Suprapubic skin (tissue), 4 donors: ENCODE measurements around the gene SMC4. TPM values are rescaled to one million over a fixed set of nuclear protein-coding genes. Genes with fewer than 3 reads are reported as not detected.

Experiments used
- DNase-seq, 2 donors: peaks; one replicate each; pipeline ENCODE4 v3.0.0-alpha.2; 2019; ENCODE audit warnings: low spot score in 2 of 2
- H3K27ac ChIP-seq: fragments of 200-600 bp; sonication (generic); one replicate; pipeline ENCODE4 v1.5.1; 2019
- H3K27me3 ChIP-seq: fragments of 200-600 bp; sonication (generic); one replicate; pipeline ENCODE4 v1.5.1; 2019
- H3K36me3 ChIP-seq: fragments of 200-600 bp; sonication (generic); one replicate; pipeline ENCODE4 v1.5.1; 2019
- H3K4me1 ChIP-seq: fragments of 200-600 bp; sonication (generic); one replicate; pipeline ENCODE4 v1.5.1; 2019
- H3K4me3 ChIP-seq: fragments of 200-600 bp; sonication (generic); one replicate; pipeline ENCODE4 v1.5.1; 2019; ENCODE audit warnings: mild to moderate bottlenecking
- H3K9me3 ChIP-seq: fragments of 200-600 bp; sonication (generic); one replicate; pipeline ENCODE4 v1.5.1; 2019
- CTCF ChIP-seq, 2 donors: fragments of 200-600 bp in 1 of 2; fragments of 450-650 bp in 1 of 2; sonication (generic) in 1 of 2; IDR thresholded peaks; one replicate each; pipeline ENCODE4 v1.5.1; 2016 to 2019; ENCODE audit warnings: antibody characterized with exemption in 2 of 2, mild to moderate bottlenecking in 1 of 2, moderate library complexity in 1 of 2
- EP300 ChIP-seq: sonication (generic); formaldehyde crosslinking; IDR thresholded peaks from one replicate; pipeline ENCODE4 v1.6.1; 2017; ENCODE audit warnings: antibody characterized with exemption
- POLR2A ChIP-seq, 2 donors: fragments of 450-650 bp; IDR thresholded peaks; one replicate each; pipeline ENCODE4 v1.6.1; 2017; ENCODE audit warnings: antibody characterized with exemption in 2 of 2, mild to moderate bottlenecking in 2 of 2, moderate library complexity in 2 of 2
- POLR2AphosphoS5 ChIP-seq, 3 donors: sonication (generic); formaldehyde crosslinking; IDR thresholded peaks; one replicate each; pipeline ENCODE4 v1.6.1; 2017; ENCODE audit warnings: antibody characterized with exemption in 3 of 3
- WGBS: methylation state at CpG from one replicate; pipeline ENCODE4 v1.1.5; 2018; 5-methylcytosine and 5-hydroxymethylcytosine counted together
- total RNA-seq, 4 donors: library from RNA; depleted of rRNA; stranded (reverse); fragments of >200 nt; gene quantifications; one replicate each; pipeline ENCODE4 v1.1.0, GENCODE V29; 2016

SMC4 gene
- total RNA-seq, 4 donors from 2014 or later: 26.7 to 97.3 (median 28.1) TPM

GRCh38 chr3:160446522-160447056 lies 47.1 kb downstream of the SMC4 start:
- no peak for DNase-seq
- H3K36me3 ChIP-seq: no peaks in the 10 kb centered on the region
- H3K27ac ChIP-seq: no peak overlapping the region
- no peaks in the 10 kb centered on the region for H3K27me3 ChIP-seq
- 97% methylated on average over 13 of the region's 13 CpGs for WGBS
- H3K9me3 ChIP-seq: no peaks in the 10 kb centered on the region
- H3K4me3 ChIP-seq: no peak overlapping the region
- no peak for TF ChIP-seq EP300
- TF ChIP-seq POLR2A (IDR thresholded peaks at IDR 0.05): no peak
- TF ChIP-seq CTCF (IDR thresholded peaks at IDR 0.05): no peak
- no peak for TF ChIP-seq POLR2AphosphoS5 (IDR thresholded peaks at IDR 0.05)
- peaks cover 21% of the 10 kb centered on the region for H3K4me1 ChIP-seq

- no peak overlapping the region for H3K4me3 ChIP-seq
- no peaks in the 10 kb centered on the region for H3K27me3 ChIP-seq
- no peak for DNase-seq
- TF ChIP-seq POLR2AphosphoS5 (IDR thresholded peaks at IDR 0.05) (no peak), POLR2A (IDR thresholded peaks at IDR 0.05) (no peak), EP300 (no peak), CTCF (IDR thresholded peaks at IDR 0.05) (no peak)
- H3K9me3 ChIP-seq: no peaks in the 10 kb centered on the region
- H3K36me3 ChIP-seq: no peaks in the 10 kb centered on the region
- peaks cover 21% of the 10 kb centered on the region for H3K4me1 ChIP-seq
- 51% methylated on average over 3 of the region's 3 CpGs for WGBS
- H3K27ac ChIP-seq: no peak overlapping the region
Observed at GRCh38 chr3:160447544-160447943, 48.1 kb downstream of the SMC4 start.

- Histone ChIP-seq H3K4me1 (peaks cover 21% of the 10 kb centered on the region), H3K36me3 (no peaks in the 10 kb centered on the region), H3K27me3 (no peaks in the 10 kb centered on the region), H3K27ac (peak overlapping the region; percentile 62), H3K9me3 (no peaks in the 10 kb centered on the region), H3K4me3 (peak overlapping the region; percentile 55)
- 5% methylated on average over 26 of the region's 26 CpGs for WGBS
- TF ChIP-seq EP300: no peak
- no peak for TF ChIP-seq POLR2AphosphoS5 (IDR thresholded peaks at IDR 0.05)
- no peak for TF ChIP-seq POLR2A (IDR thresholded peaks at IDR 0.05)
- no peak for TF ChIP-seq CTCF (IDR thresholded peaks at IDR 0.05)
- peak in 1 of 2 donors; percentile 60 for DNase-seq
Observed at GRCh38 chr3:160448845-160449635, 49.6 kb downstream of the SMC4 start.

- Histone ChIP-seq H3K4me1 (peaks cover 21% of the 10 kb centered on the region), H3K27ac (peak within 1 kb of the TSS; percentile 62), H3K27me3 (no peaks in the 10 kb centered on the region), H3K9me3 (no peaks in the 10 kb centered on the region), H3K4me3 (peak within 1 kb of the TSS; percentile 55), H3K36me3 (no peaks in the 10 kb centered on the region)
- peak; percentile 87 to 90 for DNase-seq
- TF ChIP-seq POLR2A (IDR thresholded peaks at IDR 0.05): no peak
- no peak for TF ChIP-seq CTCF (IDR thresholded peaks at IDR 0.05)
- peak in 1 of 3 donors; percentile 87 for TF ChIP-seq POLR2AphosphoS5 (IDR thresholded peaks at IDR 0.05)
- TF ChIP-seq EP300: no peak
- WGBS: 16% methylated on average over 38 of the region's 71 CpGs
Observed at GRCh38 chr3:160449636-160450598, 50.5 kb downstream of the SMC4 start, which contains the start of gene TRIM59. Gene TRIM59, minus strand, starts transcription at chr3:160449786. Its CDS starts 10,603 bp downstream, at chr3:160439183.
